Pericardium fibroblast (primary cell): Measurements from ENCODE around the gene SLC25A52. TPM values are rescaled to one million over a fixed set of nuclear protein-coding genes. Genes with fewer than 3 reads are reported as not detected.

Source experiments
- total RNA-seq: library from RNA; depleted of rRNA; stranded (reverse); fragments of >200 nt; gene quantifications from 2 replicates; pipeline ENCODE4 v1.2.3, GENCODE V29; 2015

Gene SLC25A52, protein sequence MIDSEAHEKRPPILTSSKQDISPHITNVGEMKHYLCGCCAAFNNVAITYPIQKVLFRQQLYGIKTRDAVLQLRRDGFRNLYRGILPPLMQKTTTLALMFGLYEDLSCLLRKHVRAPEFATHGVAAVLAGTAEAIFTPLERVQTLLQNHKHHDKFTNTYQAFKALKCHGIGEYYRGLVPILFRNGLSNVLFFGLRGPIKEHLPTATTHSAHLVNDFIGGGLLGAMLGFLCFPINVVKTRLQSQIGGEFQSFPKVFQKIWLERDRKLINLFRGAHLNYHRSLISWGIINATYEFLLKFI
- total RNA-seq, result not detected in 2 replicates

DNA sequence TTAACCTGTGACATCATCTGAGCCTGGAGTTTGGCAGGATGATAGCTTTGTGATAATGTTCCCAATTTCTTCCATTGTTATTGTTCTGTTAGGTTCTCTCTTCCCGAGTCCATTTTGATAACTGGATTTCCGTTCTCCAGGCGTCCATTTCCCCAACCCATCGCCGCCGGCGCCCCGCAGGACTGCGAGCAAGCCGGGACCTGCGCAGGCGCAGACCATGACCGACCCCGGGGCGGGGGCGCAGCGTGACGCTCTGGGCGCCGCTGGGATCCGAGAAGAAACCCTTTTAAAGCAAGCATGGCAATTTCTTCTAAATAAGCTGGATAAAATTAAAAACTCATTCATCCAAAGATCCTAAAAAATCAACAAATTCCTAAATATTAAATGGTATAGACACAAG lies at the start of gene SLC25A52:
Gene SLC25A52 (minus strand): TSS at position 186 of the 400 bp plus-strand sequence. CDS start 219 bp downstream, outside the sequence.

Other genes with a start within 250 kb of the SLC25A52 start
- gene TTR, start 169.0 kb downstream of the SLC25A52 start, total RNA-seq, result not detected in 2 replicates
- gene B4GALT6, start 76.3 kb downstream of the SLC25A52 start, total RNA-seq, result 1.6 and 2.0 TPM in 2 replicates
- gene TRAPPC8, start 182.2 kb upstream of the SLC25A52 start, total RNA-seq, result 18.9 and 20.8 TPM in 2 replicates